ENCODE results near the gene CRYBB1.

The CRYBB1 gene

DNA sequence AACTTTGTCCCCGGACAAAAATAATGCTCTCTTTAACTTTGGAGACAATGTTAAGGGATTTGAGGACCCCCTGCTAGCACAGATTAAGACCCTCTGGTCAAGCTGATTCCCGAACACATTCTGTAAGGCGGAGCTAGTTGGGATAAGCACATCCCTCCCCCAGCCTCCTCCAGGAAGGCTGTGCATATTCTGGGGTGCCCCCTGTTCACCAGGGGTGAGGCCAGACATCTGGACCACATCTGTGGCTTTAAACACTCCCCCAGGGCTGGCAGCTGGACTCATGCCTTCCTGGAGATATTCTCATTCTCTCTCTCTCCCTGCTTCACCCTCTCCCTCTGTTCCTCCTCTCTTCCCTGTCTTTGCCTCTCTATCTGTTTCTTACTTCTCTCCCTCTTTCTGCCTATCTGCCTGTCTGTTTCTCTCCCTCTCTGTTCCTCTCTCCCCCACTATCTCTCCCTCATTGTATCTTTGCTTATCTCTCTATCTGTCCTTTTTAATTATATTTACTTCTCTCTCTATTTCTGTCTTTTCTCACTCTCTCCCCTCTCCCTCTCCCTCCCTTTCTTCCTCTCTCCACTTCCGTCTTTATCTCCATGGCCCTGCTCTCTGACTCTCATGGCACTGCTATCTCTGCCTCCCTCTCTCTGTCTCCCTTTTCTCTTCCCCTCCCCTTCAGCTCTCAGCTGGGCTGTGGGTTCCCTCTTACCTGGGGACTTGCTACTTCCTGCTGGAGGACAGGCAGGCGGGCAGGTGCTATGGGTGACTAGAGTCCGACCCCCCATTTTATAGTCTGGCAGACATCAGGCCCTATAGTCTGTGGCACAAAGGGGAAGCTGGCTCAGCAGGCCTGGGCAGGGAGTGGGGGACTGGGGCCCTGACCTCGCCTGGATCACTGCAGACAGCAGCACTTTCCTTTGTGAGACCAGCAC is at the start of gene CRYBB1:
Gene CRYBB1 (minus strand): TSS at position 757 of the 929 bp plus-strand sequence. CDS start 1,708 bp downstream, outside the sequence.
- no peak for DNase-seq

DNA sequence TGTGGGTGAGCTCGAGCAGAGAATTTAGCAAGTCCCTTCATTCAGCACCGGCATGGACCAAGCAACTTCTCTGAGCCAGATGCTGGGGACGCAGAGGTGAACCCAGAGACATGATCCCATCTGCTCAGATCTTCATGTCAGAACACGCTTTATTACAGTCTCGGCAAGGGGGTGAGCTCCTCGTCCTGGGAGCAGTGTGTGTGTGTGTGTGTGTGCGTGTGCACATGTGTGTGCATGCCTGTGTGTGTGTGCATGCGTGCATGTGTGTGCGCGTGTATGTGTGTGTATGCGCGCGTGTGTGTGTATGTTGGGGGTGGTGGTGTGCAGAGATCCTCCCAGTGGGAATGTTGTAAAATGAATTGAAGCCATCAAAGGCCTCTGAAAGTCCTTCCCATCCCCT is 49.3 kb upstream of the CRYBB1 start:
- no peak for DNase-seq

DNA sequence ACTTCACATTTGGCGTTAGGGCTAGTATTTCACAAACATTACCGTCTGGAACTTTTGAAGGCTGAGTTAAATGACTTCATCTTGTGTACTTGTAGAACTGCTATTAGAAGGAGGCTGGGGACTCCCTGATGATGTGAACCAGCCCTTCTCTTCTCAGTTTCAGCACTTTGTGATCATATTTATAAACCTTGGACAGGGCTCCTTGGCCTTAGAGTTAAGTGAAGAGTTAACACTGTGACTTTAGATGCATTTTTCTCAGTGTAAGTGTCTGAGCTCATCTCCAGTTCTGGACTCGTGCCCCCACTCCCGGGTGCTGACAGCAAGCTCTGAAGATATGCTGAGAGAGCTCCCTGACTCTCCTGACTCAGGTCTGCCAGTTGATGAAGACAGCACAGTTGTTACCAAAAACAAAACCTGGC is 48.0 kb upstream of the CRYBB1 start:
- DNase-seq: no peak

DNA sequence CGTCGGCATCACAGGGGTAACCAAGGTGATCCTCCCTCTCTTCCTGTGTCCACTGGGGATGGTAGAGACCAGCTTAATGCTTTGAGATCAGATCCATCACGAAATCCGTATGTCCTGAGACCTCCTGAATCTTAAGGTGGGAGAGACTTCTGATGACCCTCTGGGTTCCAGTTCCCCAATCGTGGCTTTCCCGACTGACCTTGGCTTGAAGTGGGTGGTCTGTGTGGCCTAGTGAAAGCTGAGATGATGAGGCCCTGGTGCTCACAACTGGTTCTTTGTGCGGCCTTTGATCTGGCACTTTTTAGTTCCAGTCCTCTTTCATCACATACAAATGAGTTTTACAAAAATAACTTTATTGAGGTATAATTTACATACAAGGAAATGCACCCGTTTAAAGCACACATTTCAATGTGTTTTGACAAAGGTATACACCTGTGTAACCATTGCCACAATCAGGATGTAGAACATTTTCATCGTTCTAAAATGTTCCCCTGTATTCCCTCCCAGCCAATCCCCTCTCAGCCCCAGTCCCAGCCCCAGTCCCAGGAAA is 45.6 kb upstream of the CRYBB1 start:
- no peak for DNase-seq

DNA sequence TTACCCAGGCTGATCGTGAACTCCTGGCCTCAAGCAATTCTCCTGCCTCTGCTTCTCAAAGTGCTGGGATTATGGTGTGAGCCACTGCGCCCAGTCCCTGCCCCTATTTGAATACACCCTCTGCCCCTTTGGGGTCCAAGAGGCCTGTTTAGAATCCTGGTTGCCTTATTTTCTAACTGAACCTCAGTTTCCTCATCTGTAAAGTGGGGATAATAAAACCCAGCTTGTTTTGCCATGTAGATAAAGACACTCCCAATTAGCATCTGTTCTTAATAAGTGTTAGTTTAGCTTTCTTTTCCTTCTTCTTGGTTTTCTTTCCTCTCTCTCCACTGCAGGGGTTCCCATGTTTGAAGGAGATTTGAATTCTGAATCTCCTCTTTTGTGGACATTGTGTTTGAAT is 44.3 kb upstream of the CRYBB1 start:
- no peak for DNase-seq

DNA sequence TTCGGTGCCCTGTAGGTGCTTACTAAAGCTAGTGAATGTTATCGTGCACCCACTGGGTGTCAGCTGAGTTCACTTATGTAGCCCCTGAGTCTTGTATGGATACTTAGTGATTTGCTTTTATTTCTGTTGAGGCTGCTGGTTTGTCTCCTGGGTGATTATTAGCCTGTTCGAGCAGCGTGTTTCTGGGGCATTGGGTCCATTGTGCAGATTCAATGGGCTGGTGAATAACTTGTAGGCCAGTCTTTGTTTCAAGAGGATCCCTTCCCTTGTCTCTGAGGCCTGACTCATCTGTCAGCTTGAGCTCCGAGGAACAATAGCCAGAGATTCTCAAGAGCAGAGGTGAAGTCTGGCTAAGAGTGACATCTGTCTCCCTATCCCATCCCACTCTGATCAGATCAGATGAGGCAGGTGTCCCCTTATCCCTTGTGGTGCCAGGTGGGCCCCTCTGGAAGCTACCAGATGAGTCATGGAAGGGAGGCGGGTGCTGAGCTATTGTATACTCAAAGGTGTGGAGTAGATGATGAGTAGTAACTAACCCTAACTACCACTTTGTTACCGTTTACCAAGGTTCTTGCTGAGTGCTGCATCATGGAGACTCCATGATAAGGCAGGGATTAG is 43.2 kb upstream of the CRYBB1 start:
- DNase-seq: no peak

DNA sequence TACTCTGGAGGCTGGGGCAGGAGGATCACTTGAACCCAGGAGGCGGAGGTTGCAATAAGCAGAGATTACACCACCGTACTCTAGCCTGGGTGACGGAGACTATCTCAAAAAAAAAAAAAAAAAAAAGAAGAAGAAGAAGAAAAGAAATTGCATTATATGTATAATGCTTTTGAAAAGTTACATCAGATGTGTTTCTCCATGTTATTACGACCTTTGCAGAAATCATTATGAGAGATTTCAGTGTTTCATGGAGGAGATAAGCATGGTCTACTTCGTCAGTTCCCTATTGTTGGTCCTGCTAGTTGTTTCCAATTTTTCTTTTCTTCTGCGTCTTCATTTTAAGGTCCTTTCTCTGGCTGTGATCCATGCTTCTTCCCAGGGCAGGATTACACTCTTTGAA is 42.5 kb upstream of the CRYBB1 start:
- no peak for DNase-seq

DNA sequence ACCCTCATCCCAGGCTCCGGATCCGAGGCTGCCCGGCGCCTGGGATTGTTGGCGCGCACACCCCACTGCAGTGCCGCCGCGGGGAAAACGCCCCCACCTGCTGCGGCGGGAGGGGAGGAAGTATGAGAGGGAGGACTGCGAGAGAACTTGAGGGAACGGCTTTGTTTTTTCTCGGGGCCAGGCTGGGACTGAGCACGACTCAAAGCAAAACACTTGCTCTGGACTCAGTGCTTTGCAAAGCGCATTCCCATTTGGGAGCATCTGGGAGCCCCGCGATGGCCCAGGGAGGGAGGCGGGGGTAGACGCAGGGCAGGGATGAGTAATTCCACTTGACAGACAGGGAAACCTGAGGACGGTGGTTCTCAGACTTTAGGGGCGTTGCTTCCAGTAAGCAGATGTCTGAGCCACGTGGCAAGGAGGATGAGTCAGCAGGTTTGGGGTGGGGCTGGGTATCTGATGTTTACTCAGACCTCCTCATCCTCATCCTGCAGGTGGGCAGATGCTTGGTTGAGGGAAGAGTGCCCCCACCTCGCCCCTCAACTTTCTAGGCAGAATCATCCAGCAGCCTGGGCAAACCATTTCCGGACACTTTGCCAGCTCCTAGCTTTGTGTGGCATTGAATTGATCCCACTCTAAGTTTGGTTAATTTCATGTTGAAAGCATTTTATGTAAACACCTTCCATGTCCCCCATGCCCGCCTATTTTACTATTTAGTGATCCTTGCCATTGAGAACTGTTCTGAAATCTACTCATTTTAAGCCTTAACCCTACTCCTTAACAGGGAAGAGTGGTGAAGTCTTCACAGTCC is 41.0 kb upstream of the CRYBB1 start:
- peak; percentile 82 for DNase-seq

DNA sequence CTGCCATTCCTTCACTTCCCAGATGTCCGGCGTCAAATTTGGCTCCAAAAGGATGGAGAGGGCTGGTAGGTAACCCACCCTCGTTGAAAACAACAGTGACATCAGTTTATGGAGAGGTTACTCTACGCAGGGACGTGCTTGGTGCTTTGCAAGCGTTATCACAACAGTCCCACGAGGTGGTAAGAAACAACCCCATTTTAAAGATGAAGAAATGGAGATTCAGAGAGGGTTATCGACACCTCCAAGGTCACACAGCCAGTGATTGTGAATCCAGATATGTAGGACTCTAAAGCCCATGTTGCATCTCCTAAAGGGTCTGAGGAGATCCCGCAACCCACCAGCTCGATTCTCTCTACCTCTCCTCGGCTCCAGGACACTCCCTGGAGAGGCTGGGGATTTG is 40.3 kb upstream of the CRYBB1 start:
- no peak for DNase-seq

DNA sequence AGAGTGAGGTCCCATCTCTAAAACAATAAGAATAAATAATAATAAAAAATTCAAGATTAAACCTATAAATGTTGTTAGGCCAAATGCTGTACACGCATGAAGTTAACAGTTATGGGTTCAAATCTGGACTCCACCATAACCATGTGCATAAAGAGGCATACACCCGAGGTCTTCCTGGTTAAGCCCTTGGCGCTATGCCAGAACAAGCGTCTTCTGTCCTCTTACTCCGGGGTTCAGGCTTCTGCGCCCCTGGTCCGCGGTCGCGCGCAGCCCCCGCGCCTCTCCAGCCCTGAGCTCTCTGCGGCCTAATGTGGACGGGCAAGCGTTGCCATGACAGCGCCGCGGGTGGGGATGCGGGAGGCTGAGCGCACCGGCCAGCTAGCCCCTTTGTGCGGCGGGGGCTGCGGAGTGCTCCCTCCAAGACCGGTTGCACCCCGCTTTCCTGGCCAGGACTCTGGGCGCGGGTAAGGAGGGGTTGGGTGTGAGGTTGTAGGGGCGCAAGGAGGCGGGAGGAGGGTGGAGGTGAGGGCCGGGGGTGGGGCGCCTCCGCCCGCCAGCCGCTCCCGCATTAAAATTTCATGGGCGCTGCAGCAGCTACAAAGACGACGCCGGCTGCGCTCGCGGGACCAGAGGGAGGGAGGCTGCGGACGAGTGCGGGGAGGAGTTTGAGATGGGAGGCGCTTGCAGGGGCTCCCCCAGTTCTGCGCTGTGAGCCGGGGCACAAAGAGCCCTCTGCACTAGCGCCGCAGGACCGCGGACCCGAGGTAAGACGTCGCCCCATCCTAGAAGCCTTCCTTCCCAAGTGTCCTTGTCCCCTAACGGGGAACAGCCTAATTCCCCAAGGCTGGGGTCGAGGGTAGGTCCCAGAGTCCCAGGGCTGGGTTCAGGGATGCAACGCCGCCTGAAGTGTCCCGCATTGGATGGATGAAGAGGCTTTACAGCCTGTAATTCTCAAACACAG is 39.3 kb upstream of the CRYBB1 start, which contains the start of gene MIAT:
Gene MIAT (plus strand): TSS at position 698 of the 961 bp plus-strand sequence.
- DNase-seq: peak; percentile 61

DNA sequence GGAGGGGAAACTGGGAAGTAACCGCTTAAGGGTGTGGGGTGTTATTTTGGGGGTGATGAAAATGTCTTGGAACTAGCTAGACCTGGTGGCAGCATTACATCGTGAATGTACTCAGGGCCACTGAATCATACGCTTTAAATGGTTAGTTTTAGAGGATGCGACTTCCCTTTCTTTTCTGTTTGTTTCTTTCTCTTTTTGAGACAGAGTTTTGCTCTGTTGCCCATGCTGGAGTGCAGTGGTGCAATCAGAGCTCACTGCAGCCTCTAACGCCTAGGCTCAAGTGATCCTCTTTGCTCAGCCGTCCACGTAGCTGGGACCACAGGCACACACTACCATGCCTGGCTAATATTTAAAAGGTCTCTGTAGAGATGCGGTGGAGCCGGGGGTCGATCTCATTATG is 34.0 kb upstream of the CRYBB1 start:
- no peak for DNase-seq

DNA sequence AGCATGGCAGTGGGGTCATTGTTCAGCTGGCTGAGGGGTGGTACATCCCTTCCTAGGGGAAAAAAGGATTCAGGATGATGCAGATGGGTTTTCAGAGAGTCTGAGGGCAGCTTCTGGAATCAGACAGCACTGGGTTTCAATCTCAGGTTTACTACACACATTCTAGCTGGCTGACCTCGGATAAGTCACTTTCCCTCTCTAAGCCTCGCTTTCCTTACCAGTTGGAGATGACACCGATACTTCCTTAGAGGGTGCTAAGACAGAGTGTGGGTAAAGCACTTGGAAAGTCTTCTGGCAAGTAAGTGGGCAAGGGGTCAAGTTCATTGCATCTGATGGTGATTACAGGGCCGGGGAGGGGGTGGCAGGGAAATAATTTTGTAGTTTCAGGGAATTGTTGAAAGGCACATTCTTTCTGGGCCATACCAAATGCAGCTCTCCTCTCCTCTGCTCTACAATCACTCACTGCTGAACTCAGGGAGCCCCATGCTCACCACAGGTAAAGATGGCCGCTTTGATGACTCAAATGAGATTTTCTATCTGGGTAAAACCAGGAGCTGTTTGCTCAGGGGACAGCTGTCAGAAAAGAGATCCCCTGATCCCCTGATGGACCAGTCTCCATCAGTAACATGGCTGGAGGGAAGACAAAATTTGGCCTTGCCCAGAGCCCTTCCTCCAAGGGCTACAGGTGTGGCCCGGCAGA is 33.0 kb upstream of the CRYBB1 start:
- no peak for DNase-seq

DNA sequence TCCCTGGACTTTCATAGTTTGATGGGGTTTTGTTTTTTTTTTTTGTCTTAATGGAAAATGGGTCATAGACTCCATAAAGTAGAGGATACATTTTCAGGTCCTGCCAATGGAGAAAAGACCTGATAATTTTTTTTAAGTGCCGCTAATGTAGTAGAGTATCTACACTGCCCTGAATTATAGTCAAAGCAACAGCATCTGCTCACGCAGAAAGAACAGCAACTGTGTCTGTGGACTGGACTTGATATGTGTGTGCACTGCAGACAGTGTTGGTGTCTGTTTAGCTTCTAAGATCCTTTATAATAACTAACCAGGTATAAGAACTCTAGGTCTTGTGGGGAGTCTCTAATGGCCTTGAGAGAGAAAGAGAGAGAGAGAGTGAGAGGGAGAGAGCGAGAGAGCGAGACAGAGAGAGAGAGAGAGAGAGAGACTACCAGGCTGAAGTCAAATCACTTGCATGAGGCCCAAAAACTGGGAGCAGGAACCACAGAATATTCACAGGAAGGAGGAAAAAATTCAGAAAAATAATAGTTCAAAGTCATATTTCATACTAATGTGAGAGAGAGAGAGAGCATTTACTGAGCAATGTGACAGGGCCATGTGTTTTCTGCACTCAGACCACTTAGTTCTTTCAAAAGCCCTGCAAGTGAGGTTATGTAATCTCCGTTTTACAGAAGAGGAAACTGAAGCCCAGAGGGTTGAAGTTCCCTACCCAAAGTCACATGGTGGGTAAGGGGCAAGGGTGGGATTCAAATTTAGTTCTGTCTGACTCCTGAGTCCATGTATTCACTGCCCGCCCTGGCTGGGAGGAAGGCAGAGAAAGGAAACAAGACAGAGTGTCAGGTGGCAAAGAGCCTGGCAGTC is 30.9 kb upstream of the CRYBB1 start:
- peak; percentile 85 for DNase-seq

DNA sequence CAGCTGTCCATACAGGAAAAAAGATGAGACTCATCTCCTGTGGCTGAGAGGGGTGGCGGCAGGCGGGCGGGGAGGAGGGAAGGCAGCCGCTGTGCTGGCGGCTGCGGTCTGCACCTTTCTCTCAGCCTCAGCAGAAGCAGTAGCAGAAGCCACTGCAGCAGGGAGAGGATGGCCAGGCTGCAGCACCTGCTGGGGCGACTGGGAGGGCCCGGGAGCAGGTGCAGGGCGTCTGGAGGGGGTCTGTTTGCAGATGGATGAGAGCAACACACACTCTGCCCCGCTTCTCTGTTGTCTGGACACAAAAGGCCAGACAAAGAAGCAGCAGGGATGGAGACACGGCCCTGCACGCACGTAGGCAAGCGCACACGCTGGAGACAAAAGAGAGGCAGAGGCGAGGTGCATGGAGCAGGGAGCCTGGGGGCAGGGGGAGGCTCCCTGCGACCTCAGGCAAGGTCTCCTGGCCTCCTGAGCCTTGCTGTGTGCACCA is 30.2 kb upstream of the CRYBB1 start:
- DNase-seq: peak; percentile 98

DNA sequence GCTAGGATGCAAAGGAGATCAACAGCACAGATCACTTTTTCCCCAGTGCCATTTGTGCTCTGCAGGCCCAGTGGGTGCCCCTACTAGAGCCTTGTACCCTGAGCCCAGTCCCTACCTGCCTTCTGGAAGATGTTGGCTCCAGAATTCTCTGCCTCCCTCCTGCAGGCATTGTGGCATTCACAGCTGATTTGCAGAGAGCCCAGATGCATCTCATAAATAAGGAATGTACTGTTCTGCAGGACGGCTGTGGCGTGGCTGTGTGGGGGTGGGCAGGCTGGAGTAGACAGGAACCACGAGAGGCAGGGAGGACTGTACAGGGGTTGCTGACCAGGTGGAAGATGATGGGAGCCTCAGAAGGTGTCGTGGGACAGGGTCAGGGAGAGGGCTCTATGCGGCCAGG is 28.3 kb upstream of the CRYBB1 start:
- DNase-seq: peak; percentile 60

DNA sequence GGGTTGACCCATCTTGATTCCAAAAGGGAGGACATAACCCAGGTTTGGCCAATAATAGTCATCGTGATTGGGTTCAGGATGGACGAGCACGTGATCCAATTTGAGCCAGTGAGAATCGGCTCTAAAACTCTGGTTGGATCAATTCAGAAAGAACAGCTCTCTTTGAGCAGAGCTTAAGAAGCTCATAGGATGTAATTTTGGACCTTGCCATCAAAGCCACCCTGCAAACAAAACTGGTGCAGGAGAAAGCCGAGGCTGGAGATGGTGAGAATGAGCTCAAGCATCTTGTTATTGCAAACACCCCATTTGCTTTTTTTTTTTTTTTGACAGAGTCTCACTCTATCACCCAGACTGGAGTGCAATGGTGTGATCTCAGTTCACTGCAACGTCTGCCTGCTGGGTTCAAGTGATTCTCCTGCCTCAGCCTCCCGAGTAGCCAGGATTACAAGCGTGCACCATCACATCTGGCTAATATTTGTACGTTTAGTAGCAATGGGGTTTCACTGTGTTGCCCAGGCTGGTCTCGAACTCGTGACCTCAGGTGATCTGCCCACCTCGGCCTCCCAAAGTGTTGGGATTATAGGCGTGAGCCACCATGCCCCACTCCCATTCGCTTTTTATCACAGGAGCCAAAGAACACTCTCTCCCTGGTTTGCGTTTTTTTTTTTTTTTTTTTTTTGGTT is 25.7 kb upstream of the CRYBB1 start:
- DNase-seq: no peak

DNA sequence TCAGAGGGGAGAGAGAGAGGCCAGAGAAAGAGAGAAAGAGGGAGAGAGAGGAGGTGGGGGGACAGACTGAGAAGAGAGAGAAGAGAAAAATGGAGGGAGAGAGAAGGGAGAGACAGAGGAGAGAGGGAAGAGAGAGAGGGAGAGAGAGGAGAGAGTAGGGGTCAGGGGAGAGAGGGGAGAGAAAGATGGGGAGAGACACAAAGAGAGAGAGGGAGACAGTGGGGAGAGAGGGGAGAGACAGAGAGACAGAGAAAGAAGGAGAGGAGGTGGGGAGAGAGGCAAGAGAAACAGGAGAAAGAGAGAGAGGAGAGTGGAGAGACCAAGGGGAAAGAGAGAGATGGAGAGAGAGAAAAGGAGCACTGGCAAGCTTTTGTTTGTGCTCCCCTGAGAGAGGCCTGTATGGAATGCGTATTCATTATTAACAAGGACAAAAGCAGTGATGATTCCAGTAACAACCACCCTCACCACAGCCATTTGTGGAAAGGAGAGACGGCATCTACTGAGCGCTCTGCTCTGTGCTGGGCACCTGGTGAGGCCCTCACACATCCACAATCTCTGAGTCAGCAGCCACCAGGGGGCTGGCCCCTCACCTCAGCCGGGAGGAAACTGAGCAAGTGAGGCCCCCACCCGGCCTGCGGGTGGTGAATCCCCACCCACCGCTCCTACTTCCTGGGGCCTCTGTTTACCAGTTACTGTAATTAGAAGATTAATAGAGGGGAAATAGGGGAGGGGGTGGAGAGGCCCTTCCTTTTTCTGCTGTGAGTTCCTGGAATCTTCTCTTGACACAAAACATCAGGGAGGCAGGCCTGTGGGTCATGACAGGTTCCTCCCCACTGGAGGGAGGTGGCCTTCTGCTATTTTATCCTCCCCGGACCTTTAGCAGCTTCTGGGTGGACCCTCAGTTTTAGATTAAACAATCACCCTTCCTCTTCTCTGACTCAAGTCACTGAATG is 24.9 kb upstream of the CRYBB1 start:
- DNase-seq: peak; percentile 27

DNA sequence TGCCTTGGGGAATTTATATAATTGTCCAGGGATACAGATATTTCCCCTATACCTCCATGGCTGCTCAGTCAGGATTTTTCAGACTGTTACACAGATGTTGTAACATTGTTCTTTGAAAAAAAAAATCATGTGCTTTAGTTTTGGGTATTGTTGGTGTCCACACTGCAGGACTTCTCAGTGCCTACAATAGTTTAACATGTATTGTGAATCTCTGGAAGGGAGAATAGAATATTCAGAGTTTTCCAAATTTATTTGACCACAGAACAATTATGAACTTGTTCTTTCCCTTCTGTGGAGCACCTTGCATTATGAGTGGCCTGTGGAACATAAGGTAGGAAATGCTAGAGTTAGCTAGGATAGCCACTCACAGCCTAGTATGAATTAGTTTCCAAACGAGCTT is 18.5 kb upstream of the CRYBB1 start:
- DNase-seq: no peak

Measured in NCI-H1092 treated with DMSO at 0.1 percent for 48 hours (cell line).